LNCAP (cell line): ENCODE measurements around the gene PROB1.

Experiments
- TF ChIP-seq, protein P1 (sequence below): fragments of 450-650 bp; IDR thresholded peaks from 2 replicates; pipeline ENCODE4 v1.5.1; 2017; ENCODE audit warnings: mild to moderate bottlenecking

The PROB1 gene

DNA sequence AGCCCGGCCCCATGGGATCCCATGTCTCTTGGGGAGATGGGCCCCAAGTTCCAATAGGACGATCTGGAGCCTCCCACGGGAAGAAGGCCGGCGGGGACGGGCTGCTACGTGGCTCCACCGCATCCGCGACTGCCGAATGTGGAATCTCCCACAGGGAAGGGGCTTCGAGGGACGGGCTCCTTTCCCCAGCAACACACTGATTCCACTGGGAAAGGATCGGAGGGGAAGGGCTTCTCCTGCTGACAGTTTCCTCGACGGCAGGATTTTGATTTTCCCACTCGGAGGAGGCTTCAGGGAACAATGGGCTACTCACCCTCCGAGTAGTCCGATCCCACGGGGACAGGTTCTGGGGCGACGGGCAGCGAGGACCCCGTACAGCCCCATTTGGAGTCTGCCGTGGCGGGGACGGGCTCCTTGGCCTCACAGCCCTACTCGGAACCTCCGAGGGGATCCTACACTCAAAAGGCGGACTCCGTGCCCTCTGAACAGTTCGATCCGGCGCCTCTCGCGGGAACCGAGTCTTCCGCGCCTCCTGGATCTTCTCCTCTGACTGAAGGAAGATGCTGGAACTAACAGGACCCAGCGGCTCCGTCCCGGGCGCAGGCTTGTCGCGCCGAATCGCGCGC, 1.3 kb downstream of the PROB1 start:
- TF ChIP-seq, protein P1, sequence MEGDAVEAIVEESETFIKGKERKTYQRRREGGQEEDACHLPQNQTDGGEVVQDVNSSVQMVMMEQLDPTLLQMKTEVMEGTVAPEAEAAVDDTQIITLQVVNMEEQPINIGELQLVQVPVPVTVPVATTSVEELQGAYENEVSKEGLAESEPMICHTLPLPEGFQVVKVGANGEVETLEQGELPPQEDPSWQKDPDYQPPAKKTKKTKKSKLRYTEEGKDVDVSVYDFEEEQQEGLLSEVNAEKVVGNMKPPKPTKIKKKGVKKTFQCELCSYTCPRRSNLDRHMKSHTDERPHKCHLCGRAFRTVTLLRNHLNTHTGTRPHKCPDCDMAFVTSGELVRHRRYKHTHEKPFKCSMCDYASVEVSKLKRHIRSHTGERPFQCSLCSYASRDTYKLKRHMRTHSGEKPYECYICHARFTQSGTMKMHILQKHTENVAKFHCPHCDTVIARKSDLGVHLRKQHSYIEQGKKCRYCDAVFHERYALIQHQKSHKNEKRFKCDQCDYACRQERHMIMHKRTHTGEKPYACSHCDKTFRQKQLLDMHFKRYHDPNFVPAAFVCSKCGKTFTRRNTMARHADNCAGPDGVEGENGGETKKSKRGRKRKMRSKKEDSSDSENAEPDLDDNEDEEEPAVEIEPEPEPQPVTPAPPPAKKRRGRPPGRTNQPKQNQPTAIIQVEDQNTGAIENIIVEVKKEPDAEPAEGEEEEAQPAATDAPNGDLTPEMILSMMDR = no peak

GRCh38 chr5:139392678-139393496, 2.0 kb downstream of the PROB1 start:
- TF ChIP-seq, protein P1 = no peak

GRCh38 chr5:139392324-139392677, 2.6 kb downstream of the PROB1 start:
- TF ChIP-seq, protein P1 = no peak

DNA sequence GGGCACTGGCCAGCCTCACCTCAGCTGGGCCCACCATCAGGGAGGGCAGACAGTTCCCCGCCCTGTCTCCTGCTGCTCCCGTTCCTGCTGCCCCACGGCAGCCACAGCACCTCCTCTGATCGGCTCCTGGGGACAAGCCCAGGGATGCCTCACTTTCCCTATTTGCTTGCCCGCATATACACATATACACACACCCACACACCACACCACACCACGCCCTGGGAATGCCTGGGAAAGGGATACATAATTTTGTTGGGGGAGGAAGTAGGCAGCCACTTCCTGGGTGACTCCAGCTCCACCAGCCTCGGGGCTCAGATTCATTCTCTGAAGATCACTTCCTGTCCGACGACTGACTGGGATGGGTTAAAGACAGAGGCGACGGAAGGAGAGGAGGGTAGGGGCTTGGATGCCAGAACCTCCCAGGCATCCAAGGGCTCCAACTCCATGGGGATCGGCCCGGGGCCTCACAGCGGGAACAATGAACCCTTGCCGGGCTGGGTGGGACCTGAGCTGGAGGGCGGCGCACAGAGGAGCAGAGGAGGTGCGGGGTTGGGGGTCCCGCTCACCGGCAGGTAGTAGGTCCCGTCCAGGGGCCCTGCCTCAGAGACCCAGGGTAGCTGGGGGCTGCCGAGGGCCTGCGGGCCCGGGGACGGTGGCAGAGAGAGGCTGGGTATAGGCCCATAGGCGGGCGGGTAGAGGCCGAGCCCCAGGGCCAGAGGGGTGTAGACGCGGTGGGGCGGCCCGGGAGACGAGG, 3.2 kb downstream of the PROB1 start:
- TF ChIP-seq, protein P1 = no peak

DNA sequence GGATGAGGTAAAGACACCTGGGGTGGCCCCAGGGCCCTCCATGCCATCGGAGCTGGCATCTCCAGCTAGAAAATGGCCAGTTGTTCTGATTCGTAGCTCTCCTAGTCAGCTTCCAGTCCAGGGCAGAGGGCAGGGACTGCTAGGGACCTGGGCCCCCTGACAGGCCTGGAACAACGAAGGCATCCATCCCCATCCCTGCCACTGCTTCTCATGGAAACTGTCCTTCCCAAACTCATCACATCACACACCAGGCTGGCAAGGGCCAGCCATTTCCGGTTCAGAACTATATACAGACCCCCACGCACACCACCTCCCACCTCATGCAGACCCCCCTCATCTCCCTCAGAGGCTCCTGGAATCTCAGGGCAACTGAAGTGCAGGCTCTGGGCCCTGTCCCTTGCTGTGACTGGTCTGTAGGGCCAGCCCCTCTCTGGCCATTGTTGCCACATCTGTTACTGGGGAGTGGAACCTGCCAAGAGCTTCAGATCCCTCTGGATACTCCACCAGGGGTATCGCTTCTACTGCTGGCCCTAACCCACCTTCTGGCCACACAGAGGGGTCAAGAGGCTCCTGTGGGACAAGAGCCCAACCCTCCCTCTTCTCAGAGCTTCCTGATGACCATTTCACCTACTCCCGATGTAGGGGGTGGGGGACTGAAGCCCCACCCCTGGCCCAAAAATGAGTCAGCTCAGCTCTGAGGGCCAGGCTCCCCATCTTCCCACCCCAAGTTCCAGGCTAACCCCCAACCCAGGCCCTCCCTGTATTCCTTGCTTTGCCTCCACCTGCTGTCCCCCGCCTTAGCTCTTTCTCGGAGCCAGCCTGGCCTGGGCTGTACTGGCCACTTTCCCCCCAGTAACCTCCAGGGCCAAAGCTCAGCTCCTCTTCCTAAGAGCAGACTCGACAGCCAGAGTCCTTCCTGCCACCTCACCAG, 4.0 kb downstream of the PROB1 start:
- TF ChIP-seq, protein P1 = no peak

DNA sequence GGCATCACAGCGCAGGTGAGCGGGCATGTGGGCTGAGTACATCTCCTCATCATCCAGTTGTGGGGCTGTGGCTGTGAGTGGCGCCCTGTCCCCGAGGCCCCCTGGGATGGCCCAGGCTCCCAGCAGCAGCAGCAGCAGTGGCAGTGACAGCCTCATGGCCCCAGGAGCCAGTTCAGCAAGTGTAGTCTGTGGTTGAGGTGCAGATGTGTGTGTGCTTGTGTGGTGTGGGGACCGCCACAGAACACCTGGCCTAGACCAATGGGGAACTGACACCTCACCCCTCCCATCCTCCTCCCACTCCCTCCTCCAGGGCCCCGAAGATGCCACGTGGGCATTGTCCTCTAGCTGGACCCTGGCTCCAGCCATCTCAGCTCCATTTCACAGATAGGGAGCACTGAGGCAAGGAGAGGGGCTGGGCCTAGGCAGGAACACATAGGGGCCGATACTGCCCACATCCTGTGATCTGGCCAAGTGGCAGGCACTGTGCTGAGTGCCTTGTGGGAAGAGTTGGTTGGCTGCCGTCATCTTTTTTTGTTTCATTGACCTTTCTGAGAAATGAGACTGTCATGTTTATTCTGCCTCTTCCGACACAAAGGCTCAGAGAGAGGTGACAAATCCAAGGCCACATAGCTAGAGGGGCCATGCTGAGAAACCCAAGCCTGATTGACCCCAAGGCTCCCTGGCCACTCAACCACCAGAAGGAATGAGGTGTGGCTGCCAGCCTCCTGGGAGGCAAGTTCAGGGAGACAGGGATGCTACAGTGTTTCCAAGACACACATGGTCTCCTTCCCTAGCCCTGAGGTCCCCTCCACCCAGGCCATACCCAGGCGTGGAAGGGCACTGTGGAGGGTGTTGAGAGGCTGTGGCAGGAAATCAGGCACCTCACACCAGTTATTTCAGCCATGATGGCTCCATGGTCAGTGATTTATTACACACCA, 4.9 kb downstream of the PROB1 start, which contains the start of gene MZB1:
Gene MZB1 (minus strand): TSS at position 213 of the 938 bp plus-strand sequence. CDS start 57 bp downstream, at position 156.
- TF ChIP-seq, protein P1 = no peak
